MCF 10A (cell line): ENCODE data around the gene KDM6B. TPM values are rescaled to one million over a fixed set of nuclear protein-coding genes. Genes with fewer than 3 reads are reported as not detected.

Source experiments
- BruUV-seq: library from RNA; stranded (reverse); fragments of 400-500 nt; replicated peaks from 2 replicates; lab custom pipeline; 2021; lab: Mats Ljungman, UMichigan
- CTCF ChIA-PET: fragments of 300-600 bp; sonication (Branson Sonifier 250); formaldehyde crosslinking; extraction: SDS; loops from one replicate; lab custom pipeline; 2021; ENCODE audit warnings: antibody characterized with exemption, inconsistent platforms; lab: Yijun Ruan, JAX
- POLR2A ChIA-PET: fragments of 300-600, 350-650 bp; sonication (Branson Sonifier 250); formaldehyde crosslinking; extraction: SDS; loops from one replicate; lab custom pipeline; 2020; ENCODE audit warnings: antibody characterized with exemption, inconsistent platforms; lab: Yijun Ruan, JAX
- DNase-seq: peaks from one replicate; pipeline ENCODE4 v3.0.0-alpha.2; 2018; ENCODE audit not compliant: unreplicated experiment
- H3K27ac Mint-ChIP-seq: one replicate; pipeline ENCODE4 v1.8.0; 2022; ENCODE audit warnings: mild to moderate bottlenecking, low read depth, mixed read lengths; ENCODE audit not compliant: unreplicated experiment
- H3K27me3 Mint-ChIP-seq: one replicate; pipeline ENCODE4 v1.8.0; 2022; ENCODE audit warnings: mixed read lengths; ENCODE audit not compliant: insufficient read depth, unreplicated experiment
- H3K36me3 Mint-ChIP-seq: one replicate; pipeline ENCODE4 v1.8.0; 2022; ENCODE audit warnings: mild to moderate bottlenecking, moderate library complexity, mixed read lengths; ENCODE audit not compliant: insufficient read depth, unreplicated experiment
- H3K4me1 Mint-ChIP-seq: one replicate; pipeline ENCODE4 v1.8.0; 2022; ENCODE audit warnings: mixed read lengths; ENCODE audit not compliant: insufficient read depth, unreplicated experiment
- H3K4me3 Mint-ChIP-seq: one replicate; pipeline ENCODE4 v1.8.0; 2022; ENCODE audit warnings: mild to moderate bottlenecking, moderate library complexity, mixed read lengths; ENCODE audit not compliant: unreplicated experiment
- H3K9me3 Mint-ChIP-seq: one replicate; pipeline ENCODE4 v1.8.0; 2022; ENCODE audit warnings: mixed read lengths; ENCODE audit not compliant: unreplicated experiment
- CTCF ChIP-seq: fragments of 200-600 bp; IDR thresholded peaks from one replicate; pipeline ENCODE4 v1.8.0; 2022; ENCODE audit warnings: antibody characterized with exemption, mild to moderate bottlenecking; ENCODE audit not compliant: unreplicated experiment
- intact Hi-C: fragments of 100-400 bp; cut with micrococcal nuclease; formaldehyde crosslinking; loops from 2 replicates; pipeline ENCODE4 v1.14.1; 2022
- total RNA-seq: library from RNA; stranded (reverse); gene quantifications from 2 replicates; pipeline ENCODE4 v1.2.3, GENCODE V29; 2022

The KDM6B gene
- total RNA-seq, 1 experiment from 2014 or later = 39.8 TPM

GRCh38 chr17:7849130-7849750 is 15.2 kb downstream of the KDM6B start:
- ChIA-PET CTCF (interaction anchor here (0.7 to 1.0 kb wide), 3 partner anchors 14 to 670 kb away, joined by 3 read pairs; no protein-coding TSS in a partner anchor), POLR2A (interaction anchor here (0.6 to 3.2 kb wide), 3 partner anchors 15 to 121 kb away, joined by 3 to 21 read pairs (median 3); partner anchors contain the start of gene KDM6B)
- H3K4me3 Mint-ChIP-seq = no peak overlapping the region
- H3K36me3 Mint-ChIP-seq = peaks cover 46% of the 10 kb centered on the region
- H3K9me3 Mint-ChIP-seq = no peaks in the 10 kb centered on the region
- no peak overlapping the region for H3K27ac Mint-ChIP-seq
- intact Hi-C loops = no loop called here
- DNase-seq = no peak
- BruUV-seq = no TSS peak
- H3K27me3 Mint-ChIP-seq = no peaks in the 10 kb centered on the region
- TF ChIP-seq CTCF = no peak
- no peaks in the 10 kb centered on the region for H3K4me1 Mint-ChIP-seq

DNA sequence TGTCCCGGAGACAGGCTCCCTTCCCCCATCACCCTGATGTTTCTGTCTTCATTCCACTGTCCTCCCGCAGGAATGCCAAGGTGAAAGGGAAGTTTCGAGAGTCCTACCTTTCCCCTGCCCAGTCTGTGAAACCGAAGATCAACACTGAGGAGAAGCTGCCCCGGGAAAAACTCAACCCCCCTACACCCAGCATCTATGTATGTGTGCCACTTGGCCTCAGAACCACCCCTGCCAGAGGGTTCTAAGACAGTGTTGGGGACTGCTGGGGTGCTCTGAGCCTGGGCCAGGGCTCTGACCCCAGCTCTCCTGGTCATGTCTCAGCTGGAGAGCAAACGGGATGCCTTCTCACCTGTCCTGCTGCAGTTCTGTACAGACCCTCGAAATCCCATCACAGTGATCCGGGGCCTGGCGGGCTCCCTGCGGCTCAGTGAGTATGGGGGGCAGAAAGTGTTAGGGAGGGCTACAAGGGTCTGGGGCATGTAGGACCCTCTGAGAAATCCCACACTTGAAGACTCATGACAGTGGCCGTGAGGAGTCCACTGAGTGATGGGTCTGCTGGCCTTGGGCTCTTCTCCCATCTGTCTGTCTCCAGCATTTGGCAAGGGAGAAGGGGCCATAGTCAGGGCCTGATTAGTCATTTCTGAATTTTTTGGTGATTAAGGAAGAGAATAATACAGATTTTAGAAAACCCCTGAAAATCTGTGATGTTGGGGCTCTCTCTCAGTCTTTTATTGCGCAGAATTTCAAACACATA is 15.9 kb downstream of the KDM6B start:
- DNase-seq = no peak
- CTCF ChIA-PET = interaction anchor here (0.6 to 3.0 kb wide), 11 partner anchors 13 to 270 kb away, joined by 3 to 27 read pairs (median 3); partner anchors contain the start of gene KDM6B
- intact Hi-C loops = no loop called here
- H3K4me1 Mint-ChIP-seq = no peaks in the 10 kb centered on the region
- POLR2A ChIA-PET = interaction anchor here (0.6 to 3.2 kb wide), 4 partner anchors 14 to 122 kb away, joined by 3 to 21 read pairs (median 3); partner anchors contain the start of gene KDM6B
- no peak overlapping the region for H3K27ac Mint-ChIP-seq
- H3K4me3 Mint-ChIP-seq = no peak overlapping the region
- H3K36me3 Mint-ChIP-seq = peaks cover 40% of the 10 kb centered on the region
- no peaks in the 10 kb centered on the region for H3K27me3 Mint-ChIP-seq
- no TSS peak for BruUV-seq
- no peaks in the 10 kb centered on the region for H3K9me3 Mint-ChIP-seq
- no peak for TF ChIP-seq CTCF

- no peak for TF ChIP-seq CTCF
- H3K27me3 Mint-ChIP-seq = no peaks in the 10 kb centered on the region
- ChIA-PET CTCF (interaction anchor here (0.6 to 3.0 kb wide), 19 partner anchors 10 to 271 kb away, joined by 3 to 27 read pairs (median 4); partner anchors contain the start of genes KDM6B and TP53), POLR2A (interaction anchor here (0.9 to 3.2 kb wide), 4 partner anchors 8 to 107 kb away, joined by 3 to 21 read pairs (median 8); partner anchors contain the start of gene KDM6B)
- BruUV-seq = no TSS peak
- H3K4me3 Mint-ChIP-seq = no peak overlapping the region
- H3K4me1 Mint-ChIP-seq = peaks cover 4% of the 10 kb centered on the region
- H3K36me3 Mint-ChIP-seq = peaks cover 39% of the 10 kb centered on the region
- intact Hi-C loops = loop anchor here (1.0 kb wide), 3 partner anchors 17 to 108 kb away; partner anchors contain the start of gene KDM6B
- DNase-seq = no peak
- H3K9me3 Mint-ChIP-seq = no peaks in the 10 kb centered on the region
- no peak overlapping the region for H3K27ac Mint-ChIP-seq
These were observed 16.9 kb downstream of the KDM6B start for GRCh38 chr17:7850701-7851437.
